ENCODE measurements around the gene C7orf57. TPM values are rescaled to one million over a fixed set of nuclear protein-coding genes. Genes with fewer than 3 reads are reported as not detected.
"Not testable (repeated sequence)": the region's sequence is repeated elsewhere in the genome, so short reads cannot be mapped to it uniquely, and the experiment has no call there.

Gene C7orf57
- 0.53 and 2.4 TPM in 2 replicates for total RNA-seq

- FAIRE-seq, result no peak
Observed at GRCh38 chr7:48035301-48035966, at the start of gene C7orf57. Gene C7orf57 (plus strand): TSS chr7:48035543. CDS start chr7:48036309, 766 bp downstream.

GRCh38 chr7:47988496-47989386 is 46.6 kb upstream of the C7orf57 start:
- Histone ChIP-seq H3K27me3 (ENCODE audit: control insufficient read depth, insufficient read depth, low read length) (no peaks in the 10 kb centered on the region), H3K4me3 (ENCODE audit: low read depth, low read length) (no peak overlapping the region), H3K36me3 (ENCODE audit: control insufficient read depth, insufficient read depth, low read length) (no peaks in the 10 kb centered on the region)
- TF ChIP-seq CTCF (IDR thresholded peaks at IDR 0.05; ENCODE audit: insufficient read depth, low read length, severe bottlenecking), result peak; percentile 30
- DNase-seq (ENCODE audit: low read depth), result no peak
- FAIRE-seq, result no peak

More at GRCh38 chr7:48035301-48035966, at the start of gene C7orf57:
- no peaks in the 10 kb centered on the region for H3K27me3 ChIP-seq (ENCODE audit: control insufficient read depth, insufficient read depth, low read length)
- peak within 1 kb of the TSS; percentile 54 for H3K4me3 ChIP-seq (ENCODE audit: low read depth, low read length)
- DNase-seq (ENCODE audit: low read depth), result peak; percentile 73
- H3K36me3 ChIP-seq (ENCODE audit: control insufficient read depth, insufficient read depth, low read length), result no peaks in the 10 kb centered on the region
- TF ChIP-seq CTCF (IDR thresholded peaks at IDR 0.05; ENCODE audit: insufficient read depth, low read length, severe bottlenecking), result peak; percentile 44

- not testable (repeated sequence) for FAIRE-seq; H3K36me3 ChIP-seq (ENCODE audit: control insufficient read depth, insufficient read depth, low read length); DNase-seq (ENCODE audit: low read depth); H3K27me3 ChIP-seq (ENCODE audit: control insufficient read depth, insufficient read depth, low read length); H3K4me3 ChIP-seq (ENCODE audit: low read depth, low read length)
Observed at GRCh38 chr7:47989607-47990400, 45.5 kb upstream of the C7orf57 start.

GRCh38 chr7:47990592-47990991 is 44.8 kb upstream of the C7orf57 start:
- no peak for FAIRE-seq
- Histone ChIP-seq H3K36me3 (ENCODE audit: control insufficient read depth, insufficient read depth, low read length) (no peaks in the 10 kb centered on the region), H3K27me3 (ENCODE audit: control insufficient read depth, insufficient read depth, low read length) (no peaks in the 10 kb centered on the region), H3K4me3 (ENCODE audit: low read depth, low read length) (no peak overlapping the region)
- no peak for DNase-seq (ENCODE audit: low read depth)
- no peak for TF ChIP-seq CTCF (IDR thresholded peaks at IDR 0.05; ENCODE audit: insufficient read depth, low read length, severe bottlenecking)

- no peak for DNase-seq (ENCODE audit: low read depth)
- Histone ChIP-seq H3K4me3 (ENCODE audit: low read depth, low read length) (no peak overlapping the region), H3K27me3 (ENCODE audit: control insufficient read depth, insufficient read depth, low read length) (no peaks in the 10 kb centered on the region), H3K36me3 (ENCODE audit: control insufficient read depth, insufficient read depth, low read length) (no peaks in the 10 kb centered on the region)
- no peak for FAIRE-seq
- no peak for TF ChIP-seq CTCF (IDR thresholded peaks at IDR 0.05; ENCODE audit: insufficient read depth, low read length, severe bottlenecking)
Observed at GRCh38 chr7:47991270-47991669, 44.1 kb upstream of the C7orf57 start.

Measured in bronchial epithelial cell (primary cell).